ENCODE measurements around the gene TMEM185A.
"Not testable (repeated sequence)": the region's sequence is repeated elsewhere in the genome, so short reads cannot be mapped to it uniquely, and the experiment has no call there.

The TMEM185A gene

DNA sequence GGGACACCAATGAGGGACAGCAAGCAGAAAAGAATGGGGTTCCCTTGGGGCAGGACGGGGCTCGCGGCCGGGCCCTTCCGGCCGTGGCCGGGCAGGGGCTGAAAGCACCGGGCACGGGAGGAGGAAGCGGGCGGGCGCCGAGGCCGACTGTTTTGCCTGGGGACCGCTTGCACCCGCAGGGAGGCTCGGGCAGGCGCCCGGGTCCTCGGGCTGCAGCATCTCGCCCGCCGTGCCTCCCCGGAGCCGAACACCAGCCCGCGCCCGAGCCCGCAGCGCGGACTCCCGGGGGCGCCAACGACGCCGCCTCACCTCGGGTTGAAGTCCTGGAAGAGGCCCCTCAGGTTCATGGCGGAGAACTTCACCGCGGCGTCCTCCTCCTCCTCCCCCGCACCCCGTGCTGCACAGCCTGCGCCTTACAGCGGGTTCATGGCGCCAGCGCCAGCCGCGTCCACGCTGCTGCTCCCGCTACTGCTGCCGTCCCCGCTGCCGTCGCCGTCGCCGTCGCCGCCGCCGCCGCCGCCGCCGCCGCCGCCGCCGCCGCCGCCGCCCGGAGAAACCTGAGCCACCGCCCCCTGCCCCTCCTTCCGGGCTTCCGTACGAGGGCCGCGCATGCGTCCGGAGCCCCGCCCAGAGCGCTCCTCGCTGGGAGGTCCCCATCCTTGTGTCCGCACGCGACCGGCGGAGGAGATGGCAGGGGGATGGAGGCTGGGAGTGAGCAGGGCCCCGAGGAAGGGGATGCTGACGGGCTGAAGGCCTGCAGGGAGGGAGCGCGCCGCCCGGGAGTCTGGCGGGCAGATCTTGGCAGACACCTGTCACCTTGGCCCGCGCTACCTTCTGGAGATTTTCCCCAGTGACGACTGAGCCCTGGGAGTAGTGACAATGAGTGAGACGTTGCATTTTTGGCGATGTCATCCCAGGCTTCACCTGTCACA, at the start of gene TMEM185A:
TMEM185A (minus strand) TSS at position 559 of the 932 bp plus-strand sequence; CDS start at position 347, 212 bp downstream.
- TF ChIP-seq, protein P1, sequence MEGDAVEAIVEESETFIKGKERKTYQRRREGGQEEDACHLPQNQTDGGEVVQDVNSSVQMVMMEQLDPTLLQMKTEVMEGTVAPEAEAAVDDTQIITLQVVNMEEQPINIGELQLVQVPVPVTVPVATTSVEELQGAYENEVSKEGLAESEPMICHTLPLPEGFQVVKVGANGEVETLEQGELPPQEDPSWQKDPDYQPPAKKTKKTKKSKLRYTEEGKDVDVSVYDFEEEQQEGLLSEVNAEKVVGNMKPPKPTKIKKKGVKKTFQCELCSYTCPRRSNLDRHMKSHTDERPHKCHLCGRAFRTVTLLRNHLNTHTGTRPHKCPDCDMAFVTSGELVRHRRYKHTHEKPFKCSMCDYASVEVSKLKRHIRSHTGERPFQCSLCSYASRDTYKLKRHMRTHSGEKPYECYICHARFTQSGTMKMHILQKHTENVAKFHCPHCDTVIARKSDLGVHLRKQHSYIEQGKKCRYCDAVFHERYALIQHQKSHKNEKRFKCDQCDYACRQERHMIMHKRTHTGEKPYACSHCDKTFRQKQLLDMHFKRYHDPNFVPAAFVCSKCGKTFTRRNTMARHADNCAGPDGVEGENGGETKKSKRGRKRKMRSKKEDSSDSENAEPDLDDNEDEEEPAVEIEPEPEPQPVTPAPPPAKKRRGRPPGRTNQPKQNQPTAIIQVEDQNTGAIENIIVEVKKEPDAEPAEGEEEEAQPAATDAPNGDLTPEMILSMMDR (IDR thresholded peaks at IDR 0.05) = no peak
- Histone ChIP-seq H3K9me3 (ENCODE audit: control insufficient read depth, low read length) (no peaks in the 10 kb centered on the region), H3K27me3 (ENCODE audit: control insufficient read depth, insufficient read depth, low read length) (no peaks in the 10 kb centered on the region), H3K4me3 (ENCODE audit: low read depth, low read length) (peak within 1 kb of the TSS; percentile 59), H3K4me2 (ENCODE audit: low read length) (peak within 1 kb of the TSS; percentile 80), H3K27ac (peak within 1 kb of the TSS; percentile 56), H3K9ac (no peak within 1 kb of the TSS), H3K4me1 (peaks cover 6% of the 10 kb centered on the region), H3K36me3 (ENCODE audit: control insufficient read depth, insufficient read depth, low read length) (no peaks in the 10 kb centered on the region), H3K79me2 (peaks cover 18% of the 10 kb centered on the region), H2AFZ (peak within 1 kb of the TSS; percentile 81)

DNA sequence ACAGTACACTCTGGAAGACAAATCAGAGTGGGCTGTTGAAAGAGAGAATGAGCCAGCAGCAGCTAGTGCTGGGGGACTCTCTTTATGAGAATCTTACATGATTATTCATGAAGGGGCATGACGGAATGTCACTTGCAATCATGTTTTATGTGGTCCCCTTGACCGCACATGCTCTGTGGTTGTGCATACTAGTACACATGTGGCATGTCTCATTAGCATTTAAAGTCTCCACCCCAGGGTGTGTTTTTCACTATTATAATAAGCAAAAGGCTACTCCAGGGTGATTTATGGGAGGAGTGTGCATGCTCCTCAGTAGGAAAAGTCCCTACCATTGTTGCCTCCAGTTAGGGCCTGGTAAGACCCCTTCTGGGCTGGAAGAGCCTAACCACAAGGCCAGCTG, 49.6 kb upstream of the TMEM185A start:
- no peak overlapping the region for H3K4me3 ChIP-seq (ENCODE audit: low read depth, low read length)
- no peaks in the 10 kb centered on the region for H3K36me3 ChIP-seq (ENCODE audit: control insufficient read depth, insufficient read depth, low read length)
- no peak overlapping the region for H3K9ac ChIP-seq
- H3K27ac ChIP-seq = no peak overlapping the region
- H2AFZ ChIP-seq = no peak overlapping the region
- H3K9me3 ChIP-seq (ENCODE audit: control insufficient read depth, low read length) = no peaks in the 10 kb centered on the region
- H3K27me3 ChIP-seq (ENCODE audit: control insufficient read depth, insufficient read depth, low read length) = no peaks in the 10 kb centered on the region
- TF ChIP-seq, protein P1 (IDR thresholded peaks at IDR 0.05) = no peak
- H3K79me2 ChIP-seq = no peaks in the 10 kb centered on the region
- H3K4me1 ChIP-seq = no peaks in the 10 kb centered on the region
- no peak overlapping the region for H3K4me2 ChIP-seq (ENCODE audit: low read length)

DNA sequence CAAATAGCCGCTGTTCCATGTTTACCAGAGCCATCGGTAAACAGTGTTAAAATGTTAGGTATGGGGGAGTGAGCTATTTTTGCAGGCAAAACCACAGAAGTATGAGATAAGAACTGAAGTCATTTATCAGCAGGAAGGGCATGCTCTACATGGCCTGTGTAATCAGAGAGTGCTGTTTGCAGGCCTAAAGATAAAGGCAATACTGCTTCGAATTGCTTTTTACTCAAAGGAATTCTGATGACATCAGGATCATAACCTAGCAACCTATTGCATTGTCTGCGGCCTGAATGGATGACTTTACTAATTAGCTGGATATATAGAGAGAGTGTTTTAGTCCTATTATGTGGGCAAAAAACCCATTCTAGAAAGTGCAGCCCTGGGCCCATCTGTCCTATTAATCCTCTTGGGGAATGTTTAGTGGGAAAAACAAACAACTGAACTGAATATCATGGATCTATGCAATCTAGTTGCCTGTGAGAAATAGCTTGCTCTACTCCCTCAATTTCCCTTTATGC, 47.6 kb upstream of the TMEM185A start:
- H3K4me3 ChIP-seq (ENCODE audit: low read depth, low read length); H3K9me3 ChIP-seq (ENCODE audit: control insufficient read depth, low read length); H3K79me2 ChIP-seq; H3K36me3 ChIP-seq (ENCODE audit: control insufficient read depth, insufficient read depth, low read length); H3K27me3 ChIP-seq (ENCODE audit: control insufficient read depth, insufficient read depth, low read length); H3K9ac ChIP-seq; H3K4me2 ChIP-seq (ENCODE audit: low read length); H3K4me1 ChIP-seq; H3K27ac ChIP-seq; H2AFZ ChIP-seq: not testable (repeated sequence)

DNA sequence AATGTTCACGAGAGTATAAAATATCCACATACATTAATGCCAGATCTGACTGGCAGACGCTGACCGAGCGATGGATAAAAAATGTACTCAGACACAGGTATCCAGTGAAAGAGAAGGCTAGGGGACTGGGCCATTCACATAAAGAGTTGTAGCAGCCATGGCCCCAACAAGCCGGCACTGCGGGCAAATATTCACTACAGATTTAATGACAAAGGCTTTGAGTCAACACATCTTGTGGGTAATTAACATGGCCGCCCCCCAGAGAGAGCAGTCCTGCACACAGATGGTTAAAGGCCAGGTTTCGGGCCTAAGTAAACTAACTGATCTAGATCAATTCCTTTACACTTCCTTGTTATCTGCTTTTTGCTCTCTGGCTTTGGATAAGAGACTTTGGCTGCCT, 44.0 kb upstream of the TMEM185A start:
- not testable (repeated sequence) for H3K9ac ChIP-seq; H3K36me3 ChIP-seq (ENCODE audit: control insufficient read depth, insufficient read depth, low read length); H3K4me2 ChIP-seq (ENCODE audit: low read length); H3K79me2 ChIP-seq; H3K27me3 ChIP-seq (ENCODE audit: control insufficient read depth, insufficient read depth, low read length); H3K4me3 ChIP-seq (ENCODE audit: low read depth, low read length); H3K27ac ChIP-seq; H3K9me3 ChIP-seq (ENCODE audit: control insufficient read depth, low read length); H3K4me1 ChIP-seq; H2AFZ ChIP-seq

DNA sequence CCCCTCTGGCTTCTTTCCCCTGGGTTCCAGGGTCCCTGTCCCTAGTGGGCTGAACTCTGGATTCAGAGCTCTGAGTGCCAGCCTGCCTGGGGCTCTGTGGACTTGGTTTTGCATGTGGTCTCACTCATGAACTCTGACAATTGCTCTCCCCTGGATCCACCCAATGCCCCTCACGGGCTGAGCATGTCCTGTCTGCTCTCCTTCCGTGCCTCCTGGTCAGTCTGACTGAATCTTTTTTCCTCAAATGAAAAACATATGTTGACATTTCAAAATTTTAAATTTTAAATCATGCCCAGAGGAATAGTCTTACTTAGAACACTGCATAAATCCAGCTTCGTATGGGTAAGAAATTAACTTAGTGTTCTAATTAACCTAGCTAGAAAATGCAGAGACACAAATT, 43.5 kb upstream of the TMEM185A start:
- H3K4me3 ChIP-seq (ENCODE audit: low read depth, low read length); H3K9me3 ChIP-seq (ENCODE audit: control insufficient read depth, low read length); H3K27ac ChIP-seq; H2AFZ ChIP-seq; H3K27me3 ChIP-seq (ENCODE audit: control insufficient read depth, insufficient read depth, low read length); H3K36me3 ChIP-seq (ENCODE audit: control insufficient read depth, insufficient read depth, low read length); H3K9ac ChIP-seq; H3K4me2 ChIP-seq (ENCODE audit: low read length); H3K4me1 ChIP-seq; H3K79me2 ChIP-seq: not testable (repeated sequence)

DNA sequence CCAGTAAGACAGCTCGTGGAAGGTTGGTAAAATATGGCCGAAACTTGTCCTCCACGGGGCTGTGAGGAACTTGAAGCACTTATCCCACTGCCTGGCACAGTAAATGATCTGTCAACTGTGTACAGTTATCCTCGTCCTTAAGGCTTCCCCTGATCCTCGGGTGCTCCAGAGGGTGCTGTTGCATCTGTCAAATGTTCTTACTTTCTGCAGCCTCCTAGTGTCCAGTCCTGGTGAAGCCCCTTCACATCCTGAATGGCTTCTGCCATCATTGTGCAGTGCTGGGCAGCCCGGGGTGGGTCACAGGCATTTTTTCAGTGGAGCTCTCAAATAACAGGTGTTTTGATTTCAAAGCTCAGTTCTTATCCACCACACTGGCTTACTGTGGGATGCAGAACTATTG, 29.0 kb upstream of the TMEM185A start:
- H3K4me1 ChIP-seq; H2AFZ ChIP-seq; H3K4me2 ChIP-seq (ENCODE audit: low read length); H3K9ac ChIP-seq; H3K4me3 ChIP-seq (ENCODE audit: low read depth, low read length); H3K27ac ChIP-seq; H3K27me3 ChIP-seq (ENCODE audit: control insufficient read depth, insufficient read depth, low read length); H3K9me3 ChIP-seq (ENCODE audit: control insufficient read depth, low read length); H3K36me3 ChIP-seq (ENCODE audit: control insufficient read depth, insufficient read depth, low read length); H3K79me2 ChIP-seq: not testable (repeated sequence)

DNA sequence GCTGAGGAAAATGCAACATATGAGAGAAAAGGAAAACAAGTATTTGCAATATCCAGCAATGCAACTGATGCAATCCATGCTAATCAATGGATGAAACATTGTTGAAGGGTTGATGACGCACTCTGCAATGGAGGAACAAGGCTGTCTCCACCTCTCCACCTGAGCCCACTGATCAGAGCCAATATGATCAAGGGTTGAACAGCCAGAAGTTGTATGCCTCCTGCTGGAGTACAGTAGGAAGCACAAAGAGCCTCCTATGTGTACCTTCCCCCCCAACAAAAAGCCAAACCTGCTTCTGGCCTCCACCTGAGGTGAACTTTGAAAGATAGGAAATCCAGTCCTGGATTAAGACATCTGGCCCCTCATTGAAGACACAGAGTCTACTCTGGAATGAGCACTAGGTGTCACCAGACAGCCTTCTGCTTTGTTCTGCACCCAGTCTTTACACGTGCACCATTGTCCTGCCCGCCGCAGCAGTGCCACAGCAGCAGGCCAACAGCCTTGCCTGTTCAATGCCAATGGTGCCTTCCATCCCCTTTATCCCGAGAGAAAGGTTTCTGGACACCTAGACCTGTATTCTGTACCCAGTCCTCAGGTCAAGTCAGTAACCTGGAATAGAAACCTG, 24.8 kb upstream of the TMEM185A start:
- H3K4me2 ChIP-seq (ENCODE audit: low read length); H3K27me3 ChIP-seq (ENCODE audit: control insufficient read depth, insufficient read depth, low read length); H3K79me2 ChIP-seq; H3K36me3 ChIP-seq (ENCODE audit: control insufficient read depth, insufficient read depth, low read length); H3K9me3 ChIP-seq (ENCODE audit: control insufficient read depth, low read length); H3K4me1 ChIP-seq; H3K9ac ChIP-seq; H3K27ac ChIP-seq; H2AFZ ChIP-seq; H3K4me3 ChIP-seq (ENCODE audit: low read depth, low read length): not testable (repeated sequence)
